NCI-H2081 treated with DMSO at 0.1 percent for 48 hours (cell line): ENCODE data around the gene PKP3.
"Not testable (repeated sequence)": the region's sequence is repeated elsewhere in the genome, so short reads cannot be mapped to it uniquely, and the experiment has no call there.

Source experiments
- DNase-seq: peaks from one replicate; lab custom pipeline; 2025; lab: John Stamatoyannopoulos, UW

Gene PKP3

DNA sequence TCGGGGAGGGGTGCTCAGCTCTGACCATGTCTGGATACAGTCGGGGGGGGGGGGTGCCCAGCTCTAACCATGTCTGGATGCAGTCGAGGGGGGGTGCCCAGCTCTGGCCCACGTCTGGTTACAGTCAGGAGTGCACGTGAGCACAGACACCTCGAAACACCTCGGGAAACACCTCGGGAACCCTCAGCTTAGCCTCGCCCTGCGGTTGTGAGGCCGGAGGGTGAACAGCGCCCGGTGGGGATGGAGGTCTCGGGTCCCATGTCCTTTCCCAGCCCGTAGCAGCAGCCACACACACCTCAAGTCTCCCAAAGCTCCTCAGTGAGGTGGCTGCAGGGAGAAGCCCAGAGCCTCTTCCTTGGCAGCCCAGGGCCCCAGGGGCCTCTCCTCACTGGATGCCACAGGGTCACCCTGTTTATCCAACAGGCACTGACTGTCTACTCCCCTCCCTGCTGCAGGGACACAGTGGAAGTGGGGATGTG is 18.7 kb downstream of the PKP3 start:
- no peak for DNase-seq

- no peak for DNase-seq
Measured at GRCh38 chr11:413120-414081, 19.4 kb downstream of the PKP3 start.

GRCh38 chr11:414318-414857 is 20.4 kb downstream of the PKP3 start:
- no peak for DNase-seq

DNA sequence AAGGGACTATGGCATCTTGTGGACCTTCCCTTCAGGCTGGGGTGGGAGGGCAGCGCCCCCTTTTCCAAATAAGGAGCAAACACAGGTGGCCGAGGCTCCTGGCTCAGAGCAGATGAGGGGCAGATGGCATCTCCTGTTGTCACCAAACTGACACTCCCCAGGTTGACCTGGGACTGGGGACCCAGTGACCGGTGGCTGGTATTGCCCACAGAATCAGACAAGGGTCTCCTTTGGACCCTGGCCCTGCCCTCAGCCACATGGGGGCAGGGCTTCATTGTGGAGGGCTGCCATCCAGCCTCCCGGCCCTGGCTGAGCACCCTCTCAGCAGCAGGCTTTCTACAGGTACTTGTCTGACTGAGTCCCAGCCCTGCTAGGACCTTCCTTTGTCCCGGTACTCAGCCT is 21.6 kb downstream of the PKP3 start:
- DNase-seq: no peak

GRCh38 chr11:416051-416756 is 22.2 kb downstream of the PKP3 start:
- no peak for DNase-seq

- DNase-seq: no peak
Measured at GRCh38 chr11:416757-417621, 23.0 kb downstream of the PKP3 start.

GRCh38 chr11:417652-418342 is 23.8 kb downstream of the PKP3 start:
- DNase-seq: no peak

- DNase-seq: no peak
Measured at GRCh38 chr11:418343-419247, 24.6 kb downstream of the PKP3 start.

DNA sequence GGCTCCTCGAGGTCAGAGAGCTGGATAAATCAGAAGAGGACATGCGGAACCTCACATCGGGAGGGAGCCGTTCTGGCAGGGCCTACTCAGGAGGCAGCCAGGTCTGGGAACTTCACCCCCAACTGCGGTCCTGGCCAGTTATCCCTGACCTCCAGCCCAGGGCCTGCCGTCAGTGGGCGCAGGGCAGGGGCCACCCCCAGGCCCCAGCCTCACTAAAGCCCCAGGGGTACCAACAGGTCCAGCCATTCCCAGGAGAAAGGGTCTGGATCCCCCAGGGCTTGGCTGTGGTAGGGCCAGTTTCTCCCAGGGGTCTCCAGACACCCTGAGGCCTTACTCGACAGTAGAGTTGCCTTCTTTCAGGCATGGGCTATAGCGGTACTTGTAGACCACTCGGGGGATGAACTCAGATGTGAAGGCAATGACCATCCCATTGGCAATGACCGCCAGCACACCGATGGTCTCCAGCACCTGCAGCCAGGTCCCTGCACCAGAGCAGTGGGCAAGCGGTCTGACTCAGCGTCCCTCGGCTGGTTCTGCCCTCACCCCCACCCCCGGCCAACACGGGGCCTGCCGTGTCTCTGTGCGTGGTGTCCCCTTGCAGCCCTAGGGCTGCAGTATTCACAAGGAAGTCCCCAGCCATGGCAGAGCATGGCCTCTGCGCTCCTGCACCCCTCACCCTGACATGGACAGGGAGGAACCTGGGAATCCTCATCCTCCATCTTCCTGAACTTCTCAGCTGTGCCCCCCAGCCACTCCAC is 25.4 kb downstream of the PKP3 start:
- DNase-seq: no peak

- no peak for DNase-seq
Measured at GRCh38 chr11:420054-420910, 26.3 kb downstream of the PKP3 start.

- no peak for DNase-seq
Measured at GRCh38 chr11:420911-421321, 26.9 kb downstream of the PKP3 start.

DNA sequence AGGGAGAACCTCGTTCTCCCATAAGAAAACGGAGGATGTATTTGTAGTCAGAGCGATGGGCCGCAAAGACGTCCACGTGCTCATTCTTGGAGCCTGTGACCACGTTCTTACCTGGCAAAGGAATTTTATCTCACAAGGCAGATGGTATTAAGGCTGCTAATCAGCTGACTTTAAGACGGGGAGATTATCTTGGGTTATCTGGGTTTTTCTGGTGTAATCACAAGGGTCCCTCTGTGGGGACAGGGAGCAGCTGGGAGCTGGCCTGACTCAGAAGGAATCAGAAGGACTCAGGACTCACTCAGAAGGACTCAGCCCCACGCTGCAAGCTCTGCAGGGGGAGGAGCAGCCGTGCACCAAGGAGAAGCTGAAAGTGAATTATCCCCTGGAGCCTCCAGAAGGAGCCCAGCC is 28.2 kb downstream of the PKP3 start:
- DNase-seq: no peak

DNA sequence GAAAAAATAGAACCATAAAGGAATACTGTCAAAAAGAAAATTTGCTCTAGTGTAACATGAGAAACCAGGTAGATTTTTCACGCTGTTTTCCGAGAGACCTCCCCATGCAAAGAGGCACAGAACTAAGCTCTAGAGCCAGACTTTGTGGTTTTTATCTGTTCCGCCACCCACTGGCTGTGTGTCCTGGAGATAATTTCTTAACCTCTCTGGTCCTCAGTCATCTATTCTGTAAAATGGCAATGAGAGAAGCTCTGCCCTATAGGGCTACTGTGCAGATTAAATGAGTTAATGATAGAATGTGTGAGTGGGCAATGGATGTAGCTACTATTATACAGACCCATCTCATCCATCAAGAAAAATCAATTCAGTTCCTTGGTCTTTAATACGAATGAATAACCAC is 30.2 kb downstream of the PKP3 start:
- DNase-seq: no peak

DNA sequence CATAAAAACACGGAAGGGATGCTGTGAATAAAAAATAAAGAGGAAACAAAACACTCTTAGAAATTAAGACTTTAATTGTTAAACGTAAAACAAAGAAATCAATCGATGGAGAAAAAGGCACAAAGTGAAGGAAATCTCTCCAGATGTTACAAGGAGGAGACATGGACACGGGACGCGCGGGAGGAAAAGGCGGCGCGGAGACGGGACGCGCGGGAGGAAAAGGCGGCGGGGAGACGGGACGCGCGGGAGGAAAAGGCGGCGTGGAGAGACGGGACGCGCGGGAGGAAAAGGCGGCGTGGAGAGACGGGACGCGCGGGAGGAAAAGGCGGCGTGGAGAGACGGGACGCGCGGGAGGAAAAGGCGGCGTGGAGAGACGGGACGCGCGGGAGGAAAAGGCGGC is 30.8 kb downstream of the PKP3 start:
- not testable (repeated sequence) for DNase-seq

- DNase-seq: no peak
Measured at GRCh38 chr11:425301-425700, 31.3 kb downstream of the PKP3 start.

DNA sequence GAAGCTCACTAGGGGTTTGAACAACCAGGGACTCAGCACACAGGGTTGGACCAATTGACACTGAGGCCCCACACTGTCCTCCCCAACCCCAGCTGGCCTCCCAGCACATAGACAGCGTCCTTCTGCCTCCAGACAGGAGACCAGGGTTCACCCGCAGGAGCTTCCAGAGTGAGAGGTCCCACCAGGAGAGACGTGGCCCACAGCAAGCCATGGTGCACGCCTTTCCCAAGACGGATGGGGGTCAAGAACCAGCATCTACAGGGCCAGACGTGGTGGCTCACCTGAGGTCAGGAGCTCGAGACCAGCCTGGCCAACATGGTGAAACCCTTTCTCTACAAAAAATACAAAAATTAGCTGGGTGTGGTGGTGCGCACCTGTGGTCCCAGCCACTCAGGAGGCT is 32.8 kb downstream of the PKP3 start:
- no peak for DNase-seq

- no peak for DNase-seq
Measured at GRCh38 chr11:428295-428694, 34.3 kb downstream of the PKP3 start.

DNA sequence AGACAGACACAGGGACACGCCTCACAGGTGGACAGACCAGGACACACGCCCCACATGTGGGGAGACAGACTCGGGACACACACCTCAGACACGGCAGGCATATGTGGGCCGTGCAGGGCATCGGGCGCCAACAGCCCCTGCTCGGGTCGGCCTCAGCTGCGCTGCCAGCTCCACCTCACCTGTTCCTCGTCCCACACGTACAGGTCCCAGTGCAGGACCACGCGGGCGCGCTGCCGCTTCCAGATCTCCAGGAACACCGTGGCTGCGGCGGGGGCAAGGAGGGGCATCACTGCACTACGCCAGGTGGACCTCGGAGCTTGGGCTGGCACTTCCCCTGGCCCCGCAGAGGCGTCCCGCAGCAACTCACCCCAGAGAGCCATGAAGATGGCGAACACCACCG is 35.4 kb downstream of the PKP3 start:
- no peak for DNase-seq
